GM06990 (cell line): Measurements from ENCODE around the gene SEPTIN5.

Experiments
- DNase-seq: peaks from one replicate; pipeline ENCODE4 v3.0.0-alpha.2; 2011; ENCODE audit not compliant: insufficient read length; ENCODE audit errors: extremely low read depth
- H3K27me3 ChIP-seq: replicated peaks from 2 replicates; pipeline ENCODE4 v1.6.0; 2011; ENCODE audit warnings: low read length; ENCODE audit not compliant: control insufficient read depth, insufficient read depth
- H3K36me3 ChIP-seq: 2 replicates; pipeline ENCODE4 v1.5.1; 2011; ENCODE audit warnings: low read length; ENCODE audit not compliant: control insufficient read depth, insufficient read depth
- H3K4me3 ChIP-seq: replicated peaks from 2 replicates; pipeline ENCODE4 v1.5.1; 2011; ENCODE audit warnings: low read depth, mild to moderate bottlenecking, control low read depth, low read length
- CTCF ChIP-seq: IDR thresholded peaks from 2 replicates; pipeline ENCODE4 v1.5.1; 2011; ENCODE audit warnings: low read length, control low read depth, mild to moderate bottlenecking, inconsistent platforms; ENCODE audit not compliant: insufficient read depth, poor library complexity, severe bottlenecking

The SEPTIN5 gene

GRCh38 chr22:19701420-19702145, 12.7 kb upstream of the SEPTIN5 start:
- Histone ChIP-seq H3K36me3 (no peaks in the 10 kb centered on the region), H3K27me3 (no peaks in the 10 kb centered on the region; the same call in 1 of the 2 replicates), H3K4me3 (no peak overlapping the region)
- no peak for DNase-seq
- no peak for TF ChIP-seq CTCF

GRCh38 chr22:19703869-19704268, 10.4 kb upstream of the SEPTIN5 start:
- no peaks in the 10 kb centered on the region; the same call in 1 of the 2 replicates for H3K27me3 ChIP-seq

GRCh38 chr22:19704355-19705015, 9.8 kb upstream of the SEPTIN5 start:
- Histone ChIP-seq H3K36me3 (no peaks in the 10 kb centered on the region), H3K4me3 (no peak overlapping the region), H3K27me3 (no peaks in the 10 kb centered on the region; the same call in 1 of the 2 replicates)
- no peak for DNase-seq
- TF ChIP-seq CTCF: no peak

More at GRCh38 chr22:19703869-19704268, 10.4 kb upstream of the SEPTIN5 start:
- no peaks in the 10 kb centered on the region for H3K36me3 ChIP-seq
- no peak for TF ChIP-seq CTCF
- DNase-seq: no peak
- no peak overlapping the region for H3K4me3 ChIP-seq

GRCh38 chr22:19705181-19705934, 8.9 kb upstream of the SEPTIN5 start:
- TF ChIP-seq CTCF: no peak
- no peaks in the 10 kb centered on the region for H3K36me3 ChIP-seq
- H3K4me3 ChIP-seq: no peak overlapping the region
- no peak for DNase-seq
- H3K27me3 ChIP-seq: peaks cover 1% of the 10 kb centered on the region; the same call in 1 of the 2 replicates

- TF ChIP-seq CTCF: no peak
- no peak for DNase-seq
- Histone ChIP-seq H3K36me3 (no peaks in the 10 kb centered on the region), H3K27me3 (peaks cover 1% of the 10 kb centered on the region; the same call in 1 of the 2 replicates), H3K4me3 (no peak overlapping the region)
Measured at GRCh38 chr22:19706661-19707151, 7.6 kb upstream of the SEPTIN5 start.
